GM12878 (cell line): Measurements from ENCODE around the gene ATF6. TPM values are rescaled to one million over a fixed set of nuclear protein-coding genes. Genes with fewer than 3 reads are reported as not detected.

Source experiments
- ATAC-seq: fragments of 200-7000 bp; cut with Tn5 transposase; 3 replicates; pipeline ENCODE4 v1.9.1; 2020; ENCODE audit warnings: mild to moderate bottlenecking, moderate library complexity
- BruUV-seq: library from RNA; stranded (reverse); fragments of 400-500 nt; replicated peaks from 2 replicates; lab custom pipeline; 2021; lab: Mats Ljungman, UMichigan
- CTCF ChIA-PET: fragments of 300-600 bp; sonication (Branson Sonifier 250); formaldehyde crosslinking; extraction: SDS; loops from one replicate; lab custom pipeline; 2021; ENCODE audit warnings: inconsistent platforms; lab: Yijun Ruan, JAX
- POLR2A ChIA-PET: fragments of 350-600 bp; formaldehyde crosslinking; extraction: SDS; loops from one replicate; lab custom pipeline; 2021; ENCODE audit warnings: inconsistent platforms; lab: Charles Lee
- RAD21 ChIA-PET: fragments of 300-600 bp; sonication (Branson Sonifier 250); formaldehyde crosslinking; loops from one replicate; lab custom pipeline; 2023; ENCODE audit warnings: antibody characterized with exemption; ENCODE audit not compliant: unreplicated experiment; lab: Charles Lee
- SMC1A ChIA-PET: fragments of 300-600 bp; sonication (Branson Sonifier 250); formaldehyde crosslinking; loops from one replicate; lab custom pipeline; 2023; ENCODE audit not compliant: unreplicated experiment, uncharacterized antibody; lab: Charles Lee
- DNase-seq: peaks from one replicate; pipeline ENCODE4 v3.0.0-alpha.2; 2011; ENCODE audit warnings: low read depth, low spot score
- FAIRE-seq: peaks from 3 replicates; lab custom pipeline; 2011; peaks lifted over from hg19 to GRCh38; lab: Jason Lieb, UNC
- H2AFZ ChIP-seq: 2 replicates; pipeline ENCODE4 v1.6.0; 2011; ENCODE audit warnings: low read depth, low read length, control low read depth; ENCODE audit not compliant: control insufficient read depth
- H3K27ac ChIP-seq: 2 replicates; pipeline ENCODE4 v1.5.1; 2011; ENCODE audit warnings: control low read depth; ENCODE audit not compliant: control insufficient read depth, insufficient read depth
- H3K27me3 ChIP-seq, 2 experiments: replicated peaks in 1 of 2; 2 replicates each; pipeline versions ENCODE4 v1.6.0 to v1.6.1; 2011; ENCODE audit warnings: low read length in 1 of 2; ENCODE audit not compliant: control insufficient read depth in 2 of 2, insufficient read depth in 2 of 2
- H3K36me3 ChIP-seq, 2 experiments: 2 replicates each; pipeline ENCODE4 v1.5.1; 2011; ENCODE audit warnings: low read length in 1 of 2; ENCODE audit not compliant: control insufficient read depth in 2 of 2, insufficient read depth in 2 of 2
- H3K4me1 ChIP-seq: 2 replicates; pipeline ENCODE4 v1.6.1; 2011; ENCODE audit warnings: mild to moderate bottlenecking, low read length, moderate library complexity, mixed read lengths; ENCODE audit not compliant: control insufficient read depth, insufficient read depth
- H3K4me2 ChIP-seq: 2 replicates; pipeline ENCODE4 v1.6.0; 2011; ENCODE audit warnings: control low read depth; ENCODE audit not compliant: control insufficient read depth, insufficient read depth
- H3K4me3 ChIP-seq: fragments of 200-600 bp; sonication (generic); 2 replicates; pipeline ENCODE4 v1.5.1; 2016
- H3K79me2 ChIP-seq: 2 replicates; pipeline ENCODE4 v1.6.0; 2011; ENCODE audit warnings: low read length; ENCODE audit not compliant: control insufficient read depth, insufficient read depth
- H3K9ac ChIP-seq: 2 replicates; pipeline ENCODE4 v1.8.0; 2011; ENCODE audit warnings: low read length, control low read depth, mixed read lengths; ENCODE audit not compliant: control insufficient read depth, insufficient read depth
- H3K9me3 ChIP-seq: replicated peaks from 3 replicates; pipeline ENCODE4 v1.5.1; 2011; ENCODE audit warnings: mild to moderate bottlenecking, low read length; ENCODE audit not compliant: control insufficient read depth, insufficient read depth
- H4K20me1 ChIP-seq: 2 replicates; pipeline ENCODE4 v1.6.0; 2011; ENCODE audit not compliant: control insufficient read depth, insufficient read depth
- ASH2L ChIP-seq: fragments of 300-600, 200-600 bp; sonication (generic); IDR thresholded peaks from 2 replicates; pipeline ENCODE4 v1.6.1; 2017; ENCODE audit warnings: low read depth, mild to moderate bottlenecking, borderline replicate concordance
- CEBPB ChIP-seq, 2 experiments: fragments of 150-350 bp in 1 of 2; IDR thresholded peaks; 2 replicates each; pipeline ENCODE4 v1.6.1; 2012 to 2014; ENCODE audit warnings: low read depth in 2 of 2, low read length in 2 of 2, borderline replicate concordance in 1 of 2, inconsistent platforms in 1 of 2
- GABPA ChIP-seq: IDR thresholded peaks from 2 replicates; pipeline ENCODE4 v1.6.1; 2014; ENCODE audit warnings: antibody characterized with exemption, low read depth, mild to moderate bottlenecking, inconsistent platforms
- KLF5 ChIP-seq: fragments of 450-650 bp; IDR thresholded peaks from 2 replicates; pipeline ENCODE4 v1.6.1; 2014; ENCODE audit warnings: mild to moderate bottlenecking; ENCODE audit not compliant: partially characterized antibody
- MYC ChIP-seq: IDR thresholded peaks from 2 replicates; pipeline ENCODE4 v1.6.1; 2011; ENCODE audit warnings: mild to moderate bottlenecking, low read length, moderate library complexity, inconsistent platforms; ENCODE audit not compliant: insufficient read depth, insufficient replicate concordance, insufficient read length, severe bottlenecking
- PML ChIP-seq: IDR thresholded peaks from 2 replicates; pipeline ENCODE4 v1.6.1; 2012; ENCODE audit warnings: low read length, inconsistent platforms
- SMAD5 ChIP-seq: IDR thresholded peaks from 2 replicates; pipeline ENCODE4 v1.6.1; 2016; ENCODE audit warnings: antibody characterized with exemption, low read depth
- SP1 ChIP-seq: IDR thresholded peaks from one replicate; pipeline ENCODE4 v1.6.1; 2011; ENCODE audit warnings: low read depth, low read length
- ZNF622 ChIP-seq: fragments of 450-650 bp; IDR thresholded peaks from 2 replicates; pipeline ENCODE4 v1.6.1; 2017; ENCODE audit warnings: mild to moderate bottlenecking, inconsistent platforms
- WGBS: methylation state at CpG from one replicate; pipeline ENCODE4 v1.1.6; 2016; ENCODE audit warnings: low lambda C conversion rate; ENCODE audit not compliant: insufficient replicate concordance, insufficient coverage; ENCODE audit errors: missing lambda C conversion rate; 5-methylcytosine and 5-hydroxymethylcytosine counted together
- in situ Hi-C: fragments of 300-500 bp; cut with MboI; formaldehyde crosslinking; loops from 9 replicates; pipeline ENCODE4 v1.14.3; 2018; ENCODE audit warnings: mixed read lengths
- intact Hi-C: fragments of 100-400 bp; cut with micrococcal nuclease; formaldehyde crosslinking; loops from one replicate; pipeline ENCODE4 v1.14.2; 2022; ENCODE audit not compliant: unreplicated experiment
- polyA plus RNA-seq, 11 experiments: library from polyadenylated mRNA; depleted of rRNA in 4 of 11; unstranded in 6 of 11; stranded (reverse) in 5 of 11; fragments of >200 nt; fragmentation: Nextera tagmentation in 4 of 11; fragmentation: Illumina TruSeq in 1 of 11; extraction: Ambion mirVana in 4 of 11; extraction: Trizol in 1 of 11; gene quantifications; 1 replicate in 1 of 11; 2 replicates in 10 of 11; pipeline versions ENCODE4 v1.2.1 to v1.2.3, GENCODE V29; 2011 to 2016; ENCODE audit warnings: inconsistent platforms in 2 of 11, missing spikeins in 2 of 11, low read depth in 1 of 11
- total RNA-seq, 4 experiments: library from RNA; depleted of rRNA in 3 of 4; stranded (reverse); fragments of >200 nt in 3 of 4; fragmentation: Illumina TruSeq in 1 of 4; extraction: Trizol in 1 of 4; gene quantifications; 2 replicates each; pipeline versions ENCODE4 v1.2.1 to v1.2.3, GENCODE V29; 2013 to 2021
- TF ChIP-seq, protein P1 (sequence below): fragments of 450-650 bp; IDR thresholded peaks from 2 replicates; pipeline ENCODE4 v1.6.1; 2017; ENCODE audit warnings: mild to moderate bottlenecking, moderate library complexity
- TF ChIP-seq, protein P2 (sequence below): IDR thresholded peaks from 2 replicates; pipeline ENCODE4 v1.6.1; 2012; ENCODE audit warnings: low read depth, low read length, improper control_type of control experiment

Gene ATF6
- total and polyA plus RNA-seq, 10 of the 15 experiments (the other 5 are each of a cell fraction or from before 2014, with no cell fraction given): 7.8 to 24.3 (median 14.7) TPM

DNA sequence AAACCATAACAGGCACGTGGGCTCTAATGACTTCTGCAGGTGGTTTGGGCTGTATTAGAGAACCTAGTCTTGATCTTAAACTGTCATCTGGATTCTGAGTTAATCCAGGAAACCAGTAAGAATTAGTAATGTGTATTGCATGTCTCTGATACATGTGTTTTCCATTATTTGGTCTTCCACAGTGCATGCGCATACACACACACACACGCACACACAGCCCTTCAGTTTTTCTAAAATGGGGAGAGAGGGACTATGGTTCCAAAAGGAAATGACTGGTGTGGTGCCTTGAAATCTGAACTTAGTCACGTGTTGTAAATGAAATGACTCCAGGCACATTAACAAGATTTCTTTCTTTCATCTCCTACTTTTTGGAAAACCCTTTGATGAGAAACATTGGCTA is 190.0 kb downstream of the ATF6 start:
- FAIRE-seq (no peak), ATAC-seq (no peak), DNase-seq (no peak)
- SMC1A ChIA-PET: no interaction called here
- no peaks in the 10 kb centered on the region for H3K9me3 ChIP-seq
- in situ Hi-C loops (no loop called here), intact Hi-C loops (no loop called here)
- peaks cover 1 to 2% of the 10 kb centered on the region in 2 experiments; a peak in 3 of 4 replicates for H3K36me3 ChIP-seq
- POLR2A ChIA-PET: no interaction called here
- no peak for TF ChIP-seq ZNF622
- no peak for TF ChIP-seq SMAD5
- no peak for TF ChIP-seq ASH2L
- BruUV-seq: no TSS peak
- H3K27me3 ChIP-seq: no peaks in the 10 kb centered on the region
- H3K4me1 ChIP-seq: no peaks in the 10 kb centered on the region
- H3K27ac ChIP-seq: no peak overlapping the region
- H3K4me2 ChIP-seq: no peak overlapping the region
- RAD21 ChIA-PET: no interaction called here
- no peaks in the 10 kb centered on the region for H4K20me1 ChIP-seq
- H3K79me2 ChIP-seq: no peaks in the 10 kb centered on the region
- H2AFZ ChIP-seq: no peak overlapping the region
- no peak overlapping the region for H3K9ac ChIP-seq
- WGBS: 95% methylated on average over 4 of the region's 4 CpGs
- H3K4me3 ChIP-seq: no peak overlapping the region
- CTCF ChIA-PET: no interaction called here

DNA sequence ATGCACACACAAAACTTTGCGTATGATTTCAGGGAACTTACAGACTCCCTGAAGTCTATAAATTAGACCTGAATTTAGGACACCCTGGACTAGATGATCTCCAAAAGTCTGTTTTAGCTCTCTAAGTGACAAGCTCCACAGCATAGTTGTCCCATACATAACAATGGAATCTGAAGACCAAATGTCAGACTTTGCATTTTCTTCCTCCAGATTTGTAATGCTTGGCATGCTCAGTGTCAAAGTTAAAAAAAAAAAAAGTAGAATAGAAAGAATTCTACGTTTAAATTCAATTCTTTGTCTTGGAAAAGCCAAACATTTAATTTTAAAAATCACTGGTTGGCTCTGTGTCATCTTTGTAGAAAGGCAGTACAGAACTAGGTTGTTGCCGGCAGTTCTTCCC is 190.8 kb downstream of the ATF6 start:
- FAIRE-seq (no peak), ATAC-seq (no peak), DNase-seq (no peak)
- TF ChIP-seq PML (no peak), MYC (no peak), GABPA (no peak), KLF5 (no peak), SP1 (no peak), CEBPB (IDR thresholded peaks at IDR 0.05; ENCODE audit: borderline replicate concordance in 1 of 2, low read depth in 2 of 2, low read length in 2 of 2) (no peak)
- TF ChIP-seq, protein P1, sequence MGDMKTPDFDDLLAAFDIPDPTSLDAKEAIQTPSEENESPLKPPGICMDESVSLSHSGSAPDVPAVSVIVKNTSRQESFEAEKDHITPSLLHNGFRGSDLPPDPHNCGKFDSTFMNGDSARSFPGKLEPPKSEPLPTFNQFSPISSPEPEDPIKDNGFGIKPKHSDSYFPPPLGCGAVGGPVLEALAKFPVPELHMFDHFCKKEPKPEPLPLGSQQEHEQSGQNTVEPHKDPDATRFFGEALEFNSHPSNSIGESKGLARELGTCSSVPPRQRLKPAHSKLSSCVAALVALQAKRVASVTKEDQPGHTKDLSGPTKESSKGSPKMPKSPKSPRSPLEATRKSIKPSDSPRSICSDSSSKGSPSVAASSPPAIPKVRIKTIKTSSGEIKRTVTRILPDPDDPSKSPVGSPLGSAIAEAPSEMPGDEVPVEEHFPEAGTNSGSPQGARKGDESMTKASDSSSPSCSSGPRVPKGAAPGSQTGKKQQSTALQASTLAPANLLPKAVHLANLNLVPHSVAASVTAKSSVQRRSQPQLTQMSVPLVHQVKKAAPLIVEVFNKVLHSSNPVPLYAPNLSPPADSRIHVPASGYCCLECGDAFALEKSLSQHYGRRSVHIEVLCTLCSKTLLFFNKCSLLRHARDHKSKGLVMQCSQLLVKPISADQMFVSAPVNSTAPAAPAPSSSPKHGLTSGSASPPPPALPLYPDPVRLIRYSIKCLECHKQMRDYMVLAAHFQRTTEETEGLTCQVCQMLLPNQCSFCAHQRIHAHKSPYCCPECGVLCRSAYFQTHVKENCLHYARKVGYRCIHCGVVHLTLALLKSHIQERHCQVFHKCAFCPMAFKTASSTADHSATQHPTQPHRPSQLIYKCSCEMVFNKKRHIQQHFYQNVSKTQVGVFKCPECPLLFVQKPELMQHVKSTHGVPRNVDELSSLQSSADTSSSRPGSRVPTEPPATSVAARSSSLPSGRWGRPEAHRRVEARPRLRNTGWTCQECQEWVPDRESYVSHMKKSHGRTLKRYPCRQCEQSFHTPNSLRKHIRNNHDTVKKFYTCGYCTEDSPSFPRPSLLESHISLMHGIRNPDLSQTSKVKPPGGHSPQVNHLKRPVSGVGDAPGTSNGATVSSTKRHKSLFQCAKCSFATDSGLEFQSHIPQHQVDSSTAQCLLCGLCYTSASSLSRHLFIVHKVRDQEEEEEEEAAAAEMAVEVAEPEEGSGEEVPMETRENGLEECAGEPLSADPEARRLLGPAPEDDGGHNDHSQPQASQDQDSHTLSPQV: no peak
- TF ChIP-seq, protein P2, sequence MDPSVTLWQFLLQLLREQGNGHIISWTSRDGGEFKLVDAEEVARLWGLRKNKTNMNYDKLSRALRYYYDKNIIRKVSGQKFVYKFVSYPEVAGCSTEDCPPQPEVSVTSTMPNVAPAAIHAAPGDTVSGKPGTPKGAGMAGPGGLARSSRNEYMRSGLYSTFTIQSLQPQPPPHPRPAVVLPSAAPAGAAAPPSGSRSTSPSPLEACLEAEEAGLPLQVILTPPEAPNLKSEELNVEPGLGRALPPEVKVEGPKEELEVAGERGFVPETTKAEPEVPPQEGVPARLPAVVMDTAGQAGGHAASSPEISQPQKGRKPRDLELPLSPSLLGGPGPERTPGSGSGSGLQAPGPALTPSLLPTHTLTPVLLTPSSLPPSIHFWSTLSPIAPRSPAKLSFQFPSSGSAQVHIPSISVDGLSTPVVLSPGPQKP: no peak
- no TSS peak for BruUV-seq
- Histone ChIP-seq H4K20me1 (no peaks in the 10 kb centered on the region), H3K4me3 (no peak overlapping the region), H3K79me2 (no peaks in the 10 kb centered on the region), H3K9ac (no peak overlapping the region), H3K36me3 (peaks cover 1 to 2% of the 10 kb centered on the region in 2 experiments; a peak in 3 of 4 replicates), H3K4me1 (peaks cover 4% of the 10 kb centered on the region; the same call in 1 of the 2 replicates), H3K4me2 (no peak overlapping the region), H2AFZ (no peak overlapping the region), H3K9me3 (no peaks in the 10 kb centered on the region), H3K27me3 (no peaks in the 10 kb centered on the region), H3K27ac (no peak overlapping the region)
- RAD21 ChIA-PET: no interaction called here
- intact Hi-C loops (no loop called here), in situ Hi-C loops (no loop called here)
- CTCF ChIA-PET: interaction anchor here (0.9 kb wide), 1 partner anchor 12 kb away, joined by 3 read pairs; no protein-coding TSS in a partner anchor
- WGBS: 98% methylated on average over 3 of the region's 3 CpGs
- SMC1A ChIA-PET: interaction anchor here (1.3 kb wide), 1 partner anchor 13 kb away, joined by 3 read pairs; no protein-coding TSS in a partner anchor
- POLR2A ChIA-PET: interaction anchor here (0.5 kb wide), 1 partner anchor 9 kb away, joined by 3 read pairs; no protein-coding TSS in a partner anchor
